H1 (cell line): ENCODE results near the gene CDH26. TPM values are rescaled to one million over a fixed set of nuclear protein-coding genes. Genes with fewer than 3 reads are reported as not detected.

Experiments used
- CHD7 ChIP-seq: fragments of 300-600 bp; sonication (generic); IDR thresholded peaks from 2 replicates; pipeline ENCODE4 v1.7.1; 2012; ENCODE audit warnings: low read length, moderate library complexity, mild to moderate bottlenecking, inconsistent platforms; ENCODE audit not compliant: insufficient replicate concordance
- KDM4A ChIP-seq: IDR thresholded peaks from one replicate; pipeline ENCODE4 v1.7.1; 2012; ENCODE audit warnings: low read depth, mild to moderate bottlenecking, moderate library complexity, low read length, inconsistent platforms; ENCODE audit not compliant: severe bottlenecking
- MAFK ChIP-seq: IDR thresholded peaks from 2 replicates; pipeline ENCODE4 v1.6.1; 2012; ENCODE audit warnings: low read depth, mild to moderate bottlenecking, improper control_type of control experiment, low read length
- RAD21 ChIP-seq, 2 experiments: IDR thresholded peaks in 1 of 2; conservative IDR thresholded peaks in 1 of 2; 2 replicates each; pipeline ENCODE4 v1.6.1; 2011; ENCODE audit warnings: low read depth in 2 of 2, low read length in 2 of 2, improper control_type of control experiment in 1 of 2, inconsistent platforms in 1 of 2, mild to moderate bottlenecking in 1 of 2, moderate library complexity in 1 of 2
- RFX5 ChIP-seq: IDR thresholded peaks from 2 replicates; pipeline ENCODE4 v1.6.1; 2011; ENCODE audit warnings: low read depth, low read length, improper control_type of control experiment, borderline replicate concordance
- polyA plus RNA-seq, 7 experiments: library from polyadenylated mRNA; depleted of rRNA in 3 of 7; stranded (reverse) in 5 of 7; unstranded in 2 of 7; fragments of >200 nt in 5 of 7; fragments of 200-250 nt in 2 of 7; gene quantifications; 1 replicate in 5 of 7; 2 replicates in 1 of 7; 4 replicates in 1 of 7; pipeline versions ENCODE4 v1.2.1 to v1.2.3, GENCODE V29; 2011 to 2013; ENCODE audit warnings: missing spikeins in 2 of 7, mixed read lengths in 2 of 7
- total RNA-seq: library from RNA; stranded (reverse); fragmentation: NEBNext Ultra II Directional; extraction: Animal tissue kit (Norgen Biotek cat#: 25700); gene quantifications from 2 replicates; pipeline ENCODE4 v1.2.1, GENCODE V29; 2021

CDH26 gene
- total and polyA plus RNA-seq, 2 of the 8 experiments (the other 6 are each of a cell fraction or from before 2014, with no cell fraction given), result 1.5 to 1.7 TPM

- TF ChIP-seq RFX5, result no peak
- no peak for TF ChIP-seq CHD7
- TF ChIP-seq MAFK, result no peak
- TF ChIP-seq KDM4A, result no peak
- no peak for TF ChIP-seq RAD21 (IDR thresholded peaks at IDR 0.05 in 1 of 2, conservative IDR thresholded peaks at IDR 0.05 in 1 of 2; ENCODE audit: low read depth in 2 of 2, low read length in 2 of 2)
- TF ChIP-seq, all 59 proteins: peak for 0
Measured at GRCh38 chr20:60060593-60060992, 102.4 kb downstream of the CDH26 start (continued).
